Breast epithelium (tissue), 4 donors: ENCODE measurements around the gene ADAMTSL5. TPM values are rescaled to one million over a fixed set of nuclear protein-coding genes. Genes with fewer than 3 reads are reported as not detected.
"Not testable (repeated sequence)": the region's sequence is repeated elsewhere in the genome, so short reads cannot be mapped to it uniquely, and the experiment has no call there.

ENCODE experiments used
- DNase-seq, 2 donors: peaks; one replicate each; pipeline ENCODE4 v3.0.0-alpha.2; 2019; ENCODE audit warnings: low spot score in 2 of 2
- H3K27ac ChIP-seq, 2 donors: fragments of 200-600 bp; sonication (generic) in 1 of 2; one replicate each; pipeline ENCODE4 v1.5.1; 2016 to 2019; ENCODE audit warnings: mild to moderate bottlenecking in 1 of 2
- H3K27me3 ChIP-seq, 2 donors: fragments of 200-600 bp; sonication (generic) in 1 of 2; one replicate each; pipeline versions ENCODE4 v1.5.1 to v1.6.0; 2017 to 2019; ENCODE audit warnings: control low read depth in 1 of 2, mild to moderate bottlenecking in 1 of 2
- H3K36me3 ChIP-seq: fragments of 200-600 bp; one replicate; pipeline ENCODE4 v1.5.1; 2019
- H3K4me1 ChIP-seq, 2 donors: fragments of 200-600 bp; sonication (generic); one replicate each; pipeline ENCODE4 v1.5.1; 2016 to 2019; ENCODE audit warnings: control low read depth in 1 of 2
- H3K4me3 ChIP-seq, 3 donors: fragments of 200-600 bp; sonication (generic); 1 replicate in 2 of 3; 2 replicates in 1 of 3; pipeline ENCODE4 v1.5.1; 2016 to 2019; ENCODE audit warnings: mild to moderate bottlenecking in 3 of 3, moderate library complexity in 2 of 3
- H3K9me3 ChIP-seq, 2 donors: fragments of 200-600 bp; sonication (generic) in 1 of 2; one replicate each; pipeline ENCODE4 v1.5.1; 2016 to 2019; ENCODE audit warnings: control low read depth in 1 of 2
- POLR2A ChIP-seq: fragments of 450-650 bp; IDR thresholded peaks from one replicate; pipeline ENCODE4 v1.6.1; 2016; ENCODE audit warnings: antibody characterized with exemption, mild to moderate bottlenecking, moderate library complexity
- POLR2AphosphoS5 ChIP-seq, 3 donors: sonication (generic); formaldehyde crosslinking; IDR thresholded peaks; one replicate each; pipeline ENCODE4 v1.6.1; 2017; ENCODE audit warnings: antibody characterized with exemption in 3 of 3
- intact Hi-C: fragments of 100-400 bp; cut with DNase I; formaldehyde crosslinking; loops from one replicate; pipeline ENCODE4 v1.15.1; 2023; ENCODE audit warnings: low total_unique reads
- total RNA-seq, 3 donors: library from RNA; depleted of rRNA; stranded (reverse); fragments of >200 nt; gene quantifications; one replicate each; pipeline ENCODE4 v1.1.0, GENCODE V29; 2016
- TF ChIP-seq, protein P1 (sequence below), 3 donors: fragments of 450-650 bp; IDR thresholded peaks; one replicate each; pipeline ENCODE4 v1.5.1; 2016 to 2017; ENCODE audit warnings: antibody characterized with exemption in 3 of 3, mild to moderate bottlenecking in 3 of 3, moderate library complexity in 3 of 3

The ADAMTSL5 gene
- total RNA-seq, 3 donors from 2014 or later, result 1.3 to 3.5 (median 2.1) TPM

DNA sequence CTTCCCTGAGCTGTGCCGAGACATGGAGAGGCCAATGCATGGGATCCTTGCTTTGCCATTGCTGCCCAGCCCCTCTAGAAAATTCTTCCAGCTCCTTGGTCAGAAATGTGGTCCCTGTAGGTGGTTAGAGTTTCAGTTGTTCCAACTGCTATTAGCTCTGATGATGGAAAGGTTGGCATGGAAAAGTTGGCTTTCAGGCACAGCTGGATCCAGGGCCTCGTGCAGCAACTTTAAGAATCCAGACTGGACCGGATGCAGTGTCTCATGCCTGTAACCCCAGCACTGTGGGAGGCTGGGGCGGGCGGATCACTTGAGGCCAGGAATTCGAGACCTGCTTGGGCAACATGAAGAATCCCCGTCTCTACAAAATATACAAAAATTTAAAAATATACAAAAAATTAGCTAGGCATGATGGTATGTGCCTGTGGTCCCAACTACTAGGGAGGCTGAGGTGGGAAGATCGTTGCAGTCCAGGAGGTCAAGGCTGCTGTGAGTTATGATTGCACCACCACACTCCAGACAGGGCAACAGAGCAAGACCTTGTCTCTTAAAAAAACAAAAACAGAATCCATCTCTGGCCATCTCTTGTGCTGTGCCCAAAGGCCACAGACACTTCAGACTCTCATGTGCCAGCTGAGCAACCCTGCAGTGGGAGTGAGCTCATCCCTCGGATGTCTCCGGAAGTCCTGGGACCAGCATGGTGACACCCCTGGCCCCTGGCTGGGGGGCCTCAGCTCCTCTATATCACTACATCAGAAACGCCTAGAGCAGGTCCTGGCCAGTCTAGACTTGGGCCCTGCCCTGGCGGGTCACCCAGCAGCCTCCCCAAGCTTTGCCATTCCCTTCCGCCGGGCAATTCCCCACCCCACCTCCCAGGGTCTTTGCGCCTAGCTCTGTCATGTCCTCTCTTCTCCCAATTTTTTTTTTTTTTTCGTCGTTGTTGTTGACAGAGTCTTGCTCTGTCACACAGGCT lies 38.5 kb upstream of the ADAMTSL5 start:
- no peaks in the 10 kb centered on the region for H3K9me3 ChIP-seq
- no peak for TF ChIP-seq POLR2AphosphoS5 (IDR thresholded peaks at IDR 0.05)
- no peaks in the 10 kb centered on the region for H3K4me1 ChIP-seq
- intact Hi-C loops, result no loop called here
- no peak for DNase-seq
- H3K36me3 ChIP-seq, result no peaks in the 10 kb centered on the region
- no peak overlapping the region for H3K27ac ChIP-seq
- no peaks in the 10 kb centered on the region for H3K27me3 ChIP-seq
- H3K4me3 ChIP-seq, result no peak overlapping the region

DNA sequence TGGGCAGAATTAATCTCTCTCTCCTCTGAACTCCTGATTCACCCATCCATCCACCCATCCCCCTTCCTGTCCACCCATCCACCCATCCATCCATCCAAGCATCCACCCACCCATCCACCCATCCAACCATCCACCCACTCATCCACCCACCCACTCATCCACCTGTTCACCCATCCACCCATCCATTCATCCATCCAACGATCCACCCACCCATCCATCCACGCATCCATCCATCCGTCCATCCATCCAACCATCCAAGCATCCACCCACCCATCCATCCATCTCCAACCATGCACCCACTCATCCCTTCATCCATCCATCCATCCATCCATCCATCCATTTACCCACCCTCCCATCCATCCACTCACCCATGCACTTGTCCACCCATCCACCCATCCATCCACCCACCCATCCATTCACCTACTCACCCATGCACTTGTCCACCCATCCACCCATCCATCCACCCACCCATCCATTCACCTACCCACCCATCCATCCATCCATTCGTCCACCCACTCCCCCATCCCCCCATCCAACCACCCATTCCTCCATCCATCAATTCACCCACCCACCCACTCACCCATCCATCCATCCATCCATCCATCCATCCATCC lies 36.6 kb upstream of the ADAMTSL5 start:
- intact Hi-C loops, result loop anchor here (5.0 to 10.0 kb wide), 2 partner anchors 68 to 125 kb away; no protein-coding TSS in a partner anchor
- Histone ChIP-seq H3K27me3 (no peaks in the 10 kb centered on the region), H3K4me1 (no peaks in the 10 kb centered on the region), H3K27ac (no peak overlapping the region), H3K9me3 (no peaks in the 10 kb centered on the region), H3K4me3 (no peak overlapping the region), H3K36me3 (no peaks in the 10 kb centered on the region)
- DNase-seq, result no peak
- TF ChIP-seq POLR2A, result no peak
- TF ChIP-seq POLR2AphosphoS5 (IDR thresholded peaks at IDR 0.05), result no peak
- TF ChIP-seq, protein P1, sequence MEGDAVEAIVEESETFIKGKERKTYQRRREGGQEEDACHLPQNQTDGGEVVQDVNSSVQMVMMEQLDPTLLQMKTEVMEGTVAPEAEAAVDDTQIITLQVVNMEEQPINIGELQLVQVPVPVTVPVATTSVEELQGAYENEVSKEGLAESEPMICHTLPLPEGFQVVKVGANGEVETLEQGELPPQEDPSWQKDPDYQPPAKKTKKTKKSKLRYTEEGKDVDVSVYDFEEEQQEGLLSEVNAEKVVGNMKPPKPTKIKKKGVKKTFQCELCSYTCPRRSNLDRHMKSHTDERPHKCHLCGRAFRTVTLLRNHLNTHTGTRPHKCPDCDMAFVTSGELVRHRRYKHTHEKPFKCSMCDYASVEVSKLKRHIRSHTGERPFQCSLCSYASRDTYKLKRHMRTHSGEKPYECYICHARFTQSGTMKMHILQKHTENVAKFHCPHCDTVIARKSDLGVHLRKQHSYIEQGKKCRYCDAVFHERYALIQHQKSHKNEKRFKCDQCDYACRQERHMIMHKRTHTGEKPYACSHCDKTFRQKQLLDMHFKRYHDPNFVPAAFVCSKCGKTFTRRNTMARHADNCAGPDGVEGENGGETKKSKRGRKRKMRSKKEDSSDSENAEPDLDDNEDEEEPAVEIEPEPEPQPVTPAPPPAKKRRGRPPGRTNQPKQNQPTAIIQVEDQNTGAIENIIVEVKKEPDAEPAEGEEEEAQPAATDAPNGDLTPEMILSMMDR (IDR thresholded peaks at IDR 0.05), result no peak

DNA sequence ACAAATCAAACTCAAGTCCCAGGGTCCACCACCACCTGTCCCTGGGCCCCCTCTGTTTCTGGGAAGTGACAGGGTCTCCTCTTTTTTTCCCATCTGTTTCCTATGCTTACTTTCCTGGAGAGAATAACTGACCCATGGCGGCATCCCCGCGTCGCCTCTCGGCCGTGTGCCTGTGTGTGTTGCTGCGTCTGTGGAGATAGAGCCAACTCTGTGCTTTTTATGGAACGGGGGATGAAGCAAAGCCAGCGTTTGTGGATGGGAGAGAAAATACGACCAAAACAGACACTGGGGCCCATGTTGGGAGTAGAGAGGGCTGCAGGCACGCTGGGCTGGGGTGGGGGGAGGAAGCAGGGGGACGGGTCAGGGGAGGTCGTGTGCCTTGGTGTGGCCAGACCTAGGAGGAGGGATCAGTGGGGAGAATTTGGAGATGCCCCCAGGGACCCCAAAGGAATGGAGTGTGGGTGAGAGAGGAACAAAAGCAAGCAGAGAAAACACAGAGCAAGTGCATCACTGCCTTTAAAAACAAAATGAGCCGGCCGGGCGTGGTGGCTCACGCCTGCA lies 27.6 kb upstream of the ADAMTSL5 start:
- no peak for DNase-seq
- peak overlapping the region in 1 of 2 donors; percentile 48 for H3K27ac ChIP-seq
- no peaks in the 10 kb centered on the region for H3K4me1 ChIP-seq
- intact Hi-C loops, result loop anchor here (10.0 kb wide), 1 partner anchor 134 kb away; no protein-coding TSS in a partner anchor
- H3K27me3 ChIP-seq, result no peaks in the 10 kb centered on the region
- no peaks in the 10 kb centered on the region for H3K36me3 ChIP-seq
- no peaks in the 10 kb centered on the region for H3K9me3 ChIP-seq
- TF ChIP-seq POLR2A, result no peak
- no peak for TF ChIP-seq POLR2AphosphoS5 (IDR thresholded peaks at IDR 0.05)
- TF ChIP-seq, protein P1 (IDR thresholded peaks at IDR 0.05), result no peak
- peak overlapping the region in 1 of 3 donors; percentile 8 for H3K4me3 ChIP-seq

DNA sequence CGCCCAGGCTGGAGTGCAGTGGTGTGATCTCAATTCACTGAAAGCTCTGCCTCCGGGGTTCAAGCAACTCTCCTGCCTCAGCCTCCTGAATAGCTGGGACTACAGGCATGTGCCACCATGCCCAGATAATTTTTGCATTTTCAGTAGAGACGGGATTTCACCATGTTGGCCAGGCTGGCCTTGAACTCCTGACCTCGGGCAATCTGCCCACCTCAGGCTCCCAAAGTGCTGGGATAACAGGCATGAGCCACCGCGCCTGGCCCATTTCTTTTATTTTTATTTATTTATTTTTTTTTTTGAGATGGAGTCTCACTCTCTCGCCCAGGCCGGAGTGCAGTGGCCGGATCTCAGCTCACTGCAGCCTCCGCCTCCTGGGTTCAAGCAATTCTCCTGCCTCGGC lies 26.9 kb upstream of the ADAMTSL5 start:
- not testable (repeated sequence) for H3K27me3 ChIP-seq, DNase-seq, H3K4me3 ChIP-seq, H3K27ac ChIP-seq, H3K36me3 ChIP-seq, H3K9me3 ChIP-seq, H3K4me1 ChIP-seq
- intact Hi-C loops, result loop anchor here (10.0 kb wide), 1 partner anchor 135 kb away; no protein-coding TSS in a partner anchor

DNA sequence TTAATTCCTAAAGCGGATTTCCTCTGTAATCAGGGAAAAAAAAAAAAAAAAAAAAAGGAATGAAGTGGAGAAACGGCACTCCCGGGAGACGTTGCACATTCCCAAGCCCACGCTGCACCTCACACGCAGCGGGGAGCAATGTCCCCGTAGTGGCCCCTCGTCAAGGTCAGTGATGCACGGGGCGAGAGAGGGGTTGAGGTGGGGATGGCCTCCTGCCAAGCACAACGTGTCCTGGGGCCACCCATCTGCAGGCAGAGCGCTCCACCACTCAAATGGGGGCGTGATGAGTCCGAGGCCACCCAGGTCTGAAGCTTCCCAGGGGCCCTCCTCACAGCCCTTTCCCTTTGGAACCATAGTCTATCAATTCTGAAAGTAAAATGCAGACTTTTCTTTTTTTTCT lies 26.2 kb upstream of the ADAMTSL5 start:
- no peaks in the 10 kb centered on the region for H3K4me1 ChIP-seq
- intact Hi-C loops, result no loop called here
- H3K4me3 ChIP-seq, result no peak overlapping the region
- no peak overlapping the region for H3K27ac ChIP-seq
- no peaks in the 10 kb centered on the region for H3K9me3 ChIP-seq
- TF ChIP-seq POLR2AphosphoS5 (IDR thresholded peaks at IDR 0.05) (no peak), POLR2A (no peak)
- TF ChIP-seq, protein P1 (IDR thresholded peaks at IDR 0.05), result no peak
- no peak for DNase-seq
- H3K36me3 ChIP-seq, result no peaks in the 10 kb centered on the region
- H3K27me3 ChIP-seq, result no peaks in the 10 kb centered on the region

DNA sequence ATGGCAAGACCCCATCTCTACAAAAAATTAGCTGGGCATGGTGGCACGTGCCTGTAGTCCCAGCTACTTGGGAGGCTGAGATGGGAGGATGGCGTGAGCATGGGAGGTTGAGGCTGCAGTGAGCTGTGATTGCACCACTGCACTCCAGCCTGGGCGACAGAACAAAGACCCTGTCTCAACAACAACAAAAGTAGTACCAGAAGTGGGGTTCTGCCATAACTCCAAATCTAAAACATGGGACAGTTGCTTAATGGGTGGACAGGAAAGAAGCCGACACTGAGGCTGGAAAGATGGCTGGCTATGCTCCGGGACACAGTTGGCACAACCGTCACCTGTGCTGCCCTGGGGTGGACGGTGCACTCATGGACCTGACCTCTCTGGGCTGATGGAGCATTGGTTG lies 22.9 kb upstream of the ADAMTSL5 start:
- H3K27ac ChIP-seq, H3K36me3 ChIP-seq, H3K4me1 ChIP-seq, H3K4me3 ChIP-seq, H3K27me3 ChIP-seq, H3K9me3 ChIP-seq, DNase-seq: not testable (repeated sequence)
- intact Hi-C loops, result loop anchor here (1.0 kb wide), 1 partner anchor 45 kb away; no protein-coding TSS in a partner anchor
